Thyroid gland (tissue), 4 donors: ENCODE data around the gene WNT3A.
"Not testable (repeated sequence)": the region's sequence is repeated elsewhere in the genome, so short reads cannot be mapped to it uniquely, and the experiment has no call there.

Experiments
- POLR2A ChIP-seq, 2 donors: fragments of 450-650 bp; IDR thresholded peaks; one replicate each; pipeline ENCODE4 v1.6.1; 2017; ENCODE audit warnings: antibody characterized with exemption in 2 of 2, mild to moderate bottlenecking in 2 of 2, moderate library complexity in 1 of 2
- TF ChIP-seq, protein P1 (sequence below), 6 experiments: fragments of 200-600 bp in 3 of 6; fragments of 450-650 bp in 3 of 6; sonication (generic) in 3 of 6; IDR thresholded peaks; one replicate each; pipeline ENCODE4 v1.5.1; 2016 to 2019; ENCODE audit warnings: antibody characterized with exemption in 6 of 6, mild to moderate bottlenecking in 2 of 6, inconsistent platforms in 1 of 6, moderate library complexity in 1 of 6

DNA sequence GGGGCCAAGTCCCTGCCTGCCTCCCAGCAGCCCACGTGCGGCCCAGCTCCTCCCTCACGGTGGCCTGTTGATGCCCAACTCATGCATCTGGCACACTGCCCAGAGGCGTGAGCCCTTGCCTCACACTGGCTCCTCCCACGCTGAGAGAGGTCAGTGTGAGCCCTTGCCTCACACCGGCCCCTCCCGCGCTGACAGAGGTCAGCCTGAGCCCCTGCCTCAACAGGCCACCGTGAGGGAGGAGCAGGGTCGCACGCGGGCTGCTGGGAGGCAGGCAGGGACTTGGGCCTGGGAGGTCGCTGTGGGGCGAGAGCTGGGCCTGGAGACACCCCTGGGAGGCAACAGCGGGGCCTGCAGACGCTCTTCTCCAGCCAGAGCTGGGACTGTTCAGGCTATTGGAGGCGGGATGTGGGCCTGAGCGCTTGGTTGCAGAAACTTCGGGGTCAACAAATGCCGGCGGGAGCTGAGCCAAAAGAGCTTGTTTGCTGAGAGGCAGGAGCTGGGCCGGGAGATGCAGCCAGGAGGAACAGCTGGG lies 33.9 kb upstream of the WNT3A start:
- TF ChIP-seq, protein P1, sequence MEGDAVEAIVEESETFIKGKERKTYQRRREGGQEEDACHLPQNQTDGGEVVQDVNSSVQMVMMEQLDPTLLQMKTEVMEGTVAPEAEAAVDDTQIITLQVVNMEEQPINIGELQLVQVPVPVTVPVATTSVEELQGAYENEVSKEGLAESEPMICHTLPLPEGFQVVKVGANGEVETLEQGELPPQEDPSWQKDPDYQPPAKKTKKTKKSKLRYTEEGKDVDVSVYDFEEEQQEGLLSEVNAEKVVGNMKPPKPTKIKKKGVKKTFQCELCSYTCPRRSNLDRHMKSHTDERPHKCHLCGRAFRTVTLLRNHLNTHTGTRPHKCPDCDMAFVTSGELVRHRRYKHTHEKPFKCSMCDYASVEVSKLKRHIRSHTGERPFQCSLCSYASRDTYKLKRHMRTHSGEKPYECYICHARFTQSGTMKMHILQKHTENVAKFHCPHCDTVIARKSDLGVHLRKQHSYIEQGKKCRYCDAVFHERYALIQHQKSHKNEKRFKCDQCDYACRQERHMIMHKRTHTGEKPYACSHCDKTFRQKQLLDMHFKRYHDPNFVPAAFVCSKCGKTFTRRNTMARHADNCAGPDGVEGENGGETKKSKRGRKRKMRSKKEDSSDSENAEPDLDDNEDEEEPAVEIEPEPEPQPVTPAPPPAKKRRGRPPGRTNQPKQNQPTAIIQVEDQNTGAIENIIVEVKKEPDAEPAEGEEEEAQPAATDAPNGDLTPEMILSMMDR (IDR thresholded peaks at IDR 0.05) = not testable (repeated sequence)
- TF ChIP-seq POLR2A (IDR thresholded peaks at IDR 0.05) = not testable (repeated sequence)
